Chondrocyte (in vitro differentiated cells): Measurements from ENCODE around the gene CREB5. TPM values are rescaled to one million over a fixed set of nuclear protein-coding genes. Genes with fewer than 3 reads are reported as not detected.

Source experiments
- DNase-seq: peaks from one replicate; pipeline ENCODE4 v3.0.0; 2021; ENCODE audit warnings: mixed read lengths, low spot score
- H3K27ac Mint-ChIP-seq: one replicate; pipeline ENCODE4 v1.8.0; 2021; ENCODE audit warnings: mild to moderate bottlenecking, moderate library complexity, mixed read lengths; ENCODE audit not compliant: unreplicated experiment
- H3K27me3 Mint-ChIP-seq: 2 replicates; pipeline ENCODE4 v1.8.0; 2021; ENCODE audit warnings: low read depth, mixed read lengths
- H3K36me3 Mint-ChIP-seq: 2 replicates; pipeline ENCODE4 v1.8.0; 2021; ENCODE audit warnings: low read depth, mixed read lengths
- H3K4me1 Mint-ChIP-seq: 2 replicates; pipeline ENCODE4 v1.8.0; 2021; ENCODE audit warnings: low read depth, mild to moderate bottlenecking, mixed read lengths
- H3K4me3 Mint-ChIP-seq: one replicate; pipeline ENCODE4 v1.8.0; 2021; ENCODE audit warnings: mild to moderate bottlenecking, moderate library complexity, mixed read lengths; ENCODE audit not compliant: unreplicated experiment
- H3K9me3 Mint-ChIP-seq: 2 replicates; pipeline ENCODE4 v1.8.0; 2021; ENCODE audit warnings: low read depth, mixed read lengths
- CTCF ChIP-seq: fragments of 200-600 bp; sonication (generic); IDR thresholded peaks from 2 replicates; pipeline ENCODE4 v1.5.0; 2021; ENCODE audit warnings: antibody characterized with exemption, mild to moderate bottlenecking, moderate library complexity
- total RNA-seq: library from RNA; stranded (reverse); gene quantifications from 3 replicates; pipeline ENCODE4 v1.2.1, GENCODE V29; 2021

Gene CREB5
- total RNA-seq, 1 donor from 2014 or later = 8.2 TPM

- Mint-ChIP-seq H3K27me3 (peaks cover 9% of the 10 kb centered on the region), H3K27ac (no peak overlapping the region), H3K4me1 (peaks cover 22% of the 10 kb centered on the region), H3K9me3 (no peaks in the 10 kb centered on the region), H3K4me3 (no peak overlapping the region), H3K36me3 (no peaks in the 10 kb centered on the region)
- DNase-seq = no peak
- no peak for TF ChIP-seq CTCF
These were observed 443.4 kb downstream of the CREB5 start for GRCh38 chr7:28855538-28856217.

- H3K4me1 Mint-ChIP-seq = peaks cover 22% of the 10 kb centered on the region
- H3K27me3 Mint-ChIP-seq = peaks cover 6% of the 10 kb centered on the region
- no peaks in the 10 kb centered on the region for H3K36me3 Mint-ChIP-seq
- H3K9me3 Mint-ChIP-seq = no peaks in the 10 kb centered on the region
- no peak for DNase-seq
- H3K4me3 Mint-ChIP-seq = no peak overlapping the region
- no peak for TF ChIP-seq CTCF
- H3K27ac Mint-ChIP-seq = no peak overlapping the region
These were observed 444.3 kb downstream of the CREB5 start for GRCh38 chr7:28856656-28857055.

- Mint-ChIP-seq H3K4me3 (no peak overlapping the region), H3K27me3 (peaks cover 3% of the 10 kb centered on the region), H3K36me3 (no peaks in the 10 kb centered on the region), H3K4me1 (peaks cover 27% of the 10 kb centered on the region), H3K9me3 (no peaks in the 10 kb centered on the region), H3K27ac (no peak overlapping the region)
- TF ChIP-seq CTCF = no peak
- no peak for DNase-seq
These were observed 445.9 kb downstream of the CREB5 start for GRCh38 chr7:28858206-28858605.

- H3K27me3 Mint-ChIP-seq = peaks cover 2% of the 10 kb centered on the region
- no peak for TF ChIP-seq CTCF
- peaks cover 22% of the 10 kb centered on the region for H3K4me1 Mint-ChIP-seq
- no peak overlapping the region for H3K27ac Mint-ChIP-seq
- DNase-seq = no peak
- H3K4me3 Mint-ChIP-seq = no peak overlapping the region
- no peaks in the 10 kb centered on the region for H3K9me3 Mint-ChIP-seq
- no peaks in the 10 kb centered on the region for H3K36me3 Mint-ChIP-seq
These were observed 446.6 kb downstream of the CREB5 start for GRCh38 chr7:28858895-28859294.

- no peak for DNase-seq
- Mint-ChIP-seq H3K27ac (no peak overlapping the region), H3K4me1 (peaks cover 32% of the 10 kb centered on the region), H3K36me3 (no peaks in the 10 kb centered on the region), H3K4me3 (no peak overlapping the region), H3K9me3 (no peaks in the 10 kb centered on the region), H3K27me3 (peaks cover 2% of the 10 kb centered on the region)
- TF ChIP-seq CTCF = no peak
These were observed 449.5 kb downstream of the CREB5 start for GRCh38 chr7:28861825-28862224.
